ENCODE measurements around the gene PELI2. TPM values are rescaled to one million over a fixed set of nuclear protein-coding genes. Genes with fewer than 3 reads are reported as not detected.

PELI2 gene
- total RNA-seq, 3 donors from 2014 or later = 14.3 to 33.4 (median 30.8) TPM

DNA sequence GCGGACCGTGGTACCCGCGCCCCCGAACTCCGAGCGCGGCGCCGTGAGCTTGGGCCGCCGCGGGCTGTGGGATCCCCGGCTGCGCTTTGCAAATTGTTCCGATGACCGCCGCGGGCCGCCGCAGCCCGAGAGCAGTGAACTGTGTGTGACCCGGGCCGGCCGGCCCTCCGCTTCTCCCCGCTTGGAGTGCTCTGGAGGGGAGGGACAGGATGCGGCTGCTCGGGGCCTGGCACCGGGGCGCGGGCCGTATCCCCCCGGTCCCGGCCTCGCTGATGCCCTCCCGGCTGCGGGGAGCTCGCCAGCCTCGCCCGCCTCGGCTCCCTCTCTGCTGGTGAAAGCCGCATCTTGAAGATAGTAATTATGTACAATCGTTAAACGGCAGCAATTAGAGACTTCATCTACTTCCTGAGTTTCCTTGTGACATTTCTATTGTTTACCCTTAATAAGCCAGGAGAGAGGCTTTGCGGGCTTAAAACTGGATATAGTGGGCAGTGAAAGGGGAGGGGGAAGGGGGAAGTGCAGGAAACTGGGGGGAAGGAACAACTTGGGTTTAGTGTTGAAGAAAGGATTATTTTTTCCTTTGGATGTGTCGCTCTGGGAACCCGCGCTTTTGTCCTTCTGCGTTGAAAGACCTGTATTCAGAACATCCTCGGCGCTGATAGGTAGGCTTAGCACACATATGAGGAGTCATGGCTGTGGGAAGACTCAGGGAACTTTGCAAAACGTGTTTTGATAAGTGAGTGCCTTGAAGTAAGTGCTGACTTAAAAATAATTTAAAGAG lies 1.2 kb downstream of the PELI2 start:
- peak in 2 of 3 donors; percentile 41 to 71 for DNase-seq
- peak; percentile 53 for ATAC-seq
- intact Hi-C loops (cut with DNase I, micrococcal nuclease) = no loop called here
- Histone ChIP-seq H3K4me1 (ENCODE audit: low read depth) (peaks cover 11% of the 10 kb centered on the region), H3K36me3 (ENCODE audit: low read depth) (no peaks in the 10 kb centered on the region), H3K9me3 (no peaks in the 10 kb centered on the region), H3K4me3 (peak overlapping the region; percentile 81)
- TF ChIP-seq, protein P1, sequence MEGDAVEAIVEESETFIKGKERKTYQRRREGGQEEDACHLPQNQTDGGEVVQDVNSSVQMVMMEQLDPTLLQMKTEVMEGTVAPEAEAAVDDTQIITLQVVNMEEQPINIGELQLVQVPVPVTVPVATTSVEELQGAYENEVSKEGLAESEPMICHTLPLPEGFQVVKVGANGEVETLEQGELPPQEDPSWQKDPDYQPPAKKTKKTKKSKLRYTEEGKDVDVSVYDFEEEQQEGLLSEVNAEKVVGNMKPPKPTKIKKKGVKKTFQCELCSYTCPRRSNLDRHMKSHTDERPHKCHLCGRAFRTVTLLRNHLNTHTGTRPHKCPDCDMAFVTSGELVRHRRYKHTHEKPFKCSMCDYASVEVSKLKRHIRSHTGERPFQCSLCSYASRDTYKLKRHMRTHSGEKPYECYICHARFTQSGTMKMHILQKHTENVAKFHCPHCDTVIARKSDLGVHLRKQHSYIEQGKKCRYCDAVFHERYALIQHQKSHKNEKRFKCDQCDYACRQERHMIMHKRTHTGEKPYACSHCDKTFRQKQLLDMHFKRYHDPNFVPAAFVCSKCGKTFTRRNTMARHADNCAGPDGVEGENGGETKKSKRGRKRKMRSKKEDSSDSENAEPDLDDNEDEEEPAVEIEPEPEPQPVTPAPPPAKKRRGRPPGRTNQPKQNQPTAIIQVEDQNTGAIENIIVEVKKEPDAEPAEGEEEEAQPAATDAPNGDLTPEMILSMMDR (IDR thresholded peaks at IDR 0.05) = no peak

DNA sequence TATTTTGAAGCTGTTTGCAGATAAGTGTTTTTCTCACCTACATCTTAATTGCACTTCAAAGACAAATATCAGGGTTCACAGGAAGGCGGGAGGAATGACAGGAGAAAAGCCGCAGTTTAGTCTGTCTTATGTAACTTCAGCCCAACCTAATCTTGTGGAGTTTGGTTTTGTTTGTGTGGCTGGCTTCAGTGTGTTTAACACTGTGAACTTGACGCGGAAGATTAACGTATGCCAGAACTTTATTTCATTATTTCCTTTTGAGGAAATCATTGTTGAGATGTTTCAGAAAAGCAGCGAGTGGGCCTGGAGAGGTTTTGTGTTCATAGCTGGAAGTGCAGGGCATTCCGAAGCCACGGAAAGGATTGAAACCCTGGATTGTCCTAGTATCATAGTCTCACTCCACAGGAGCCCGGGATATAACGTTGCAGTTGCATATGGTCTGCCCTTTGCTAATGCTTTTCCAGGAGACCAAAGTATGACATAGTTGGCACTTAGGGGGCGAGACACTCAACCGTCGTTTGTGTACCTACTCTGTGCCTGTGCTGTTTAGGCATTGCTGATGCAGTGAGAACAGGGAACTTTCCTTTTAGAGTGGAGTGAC lies 2.0 kb downstream of the PELI2 start:
- Histone ChIP-seq H3K4me3 (no peak overlapping the region), H3K4me1 (ENCODE audit: low read depth) (peaks cover 11% of the 10 kb centered on the region), H3K9me3 (no peaks in the 10 kb centered on the region), H3K36me3 (ENCODE audit: low read depth) (no peaks in the 10 kb centered on the region)
- ATAC-seq (peak; percentile 21), DNase-seq (peak in 1 of 3 donors; percentile 24)
- intact Hi-C loops (cut with DNase I, micrococcal nuclease) = loop anchor here in 1 of 2 donors (10.0 kb wide), 1 partner anchor 215 kb away; no protein-coding TSS in a partner anchor
- TF ChIP-seq, protein P1 (IDR thresholded peaks at IDR 0.05) = no peak

DNA sequence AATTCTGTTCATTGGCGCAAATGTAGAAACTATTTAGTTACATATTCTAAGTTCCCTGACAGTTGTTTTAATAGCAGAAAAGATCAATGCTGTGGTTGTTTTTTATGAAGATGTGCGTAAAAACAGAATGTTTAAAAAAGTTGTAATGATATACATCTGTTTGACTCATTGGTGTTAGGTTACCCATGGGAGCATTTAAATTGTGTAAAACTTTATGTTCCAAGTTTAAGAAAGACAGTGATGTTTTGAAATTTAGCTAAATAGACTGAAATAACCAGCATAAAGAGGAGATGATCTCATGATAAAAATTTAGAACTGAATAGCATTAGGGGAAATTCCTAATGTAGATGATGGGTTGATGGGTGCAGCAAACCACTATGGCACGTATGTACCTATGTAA lies 3.6 kb downstream of the PELI2 start:
- intact Hi-C loops (cut with DNase I, micrococcal nuclease) = loop anchor here in 1 of 2 donors (10.0 kb wide), 1 partner anchor 213 kb away; no protein-coding TSS in a partner anchor
- ATAC-seq (no peak), DNase-seq (no peak)
- H3K4me1 ChIP-seq (ENCODE audit: low read depth) = peaks cover 11% of the 10 kb centered on the region
- no peak overlapping the region for H3K4me3 ChIP-seq
- TF ChIP-seq, protein P1 (IDR thresholded peaks at IDR 0.05) = no peak
- no peaks in the 10 kb centered on the region for H3K9me3 ChIP-seq
- H3K36me3 ChIP-seq (ENCODE audit: low read depth) = no peaks in the 10 kb centered on the region

DNA sequence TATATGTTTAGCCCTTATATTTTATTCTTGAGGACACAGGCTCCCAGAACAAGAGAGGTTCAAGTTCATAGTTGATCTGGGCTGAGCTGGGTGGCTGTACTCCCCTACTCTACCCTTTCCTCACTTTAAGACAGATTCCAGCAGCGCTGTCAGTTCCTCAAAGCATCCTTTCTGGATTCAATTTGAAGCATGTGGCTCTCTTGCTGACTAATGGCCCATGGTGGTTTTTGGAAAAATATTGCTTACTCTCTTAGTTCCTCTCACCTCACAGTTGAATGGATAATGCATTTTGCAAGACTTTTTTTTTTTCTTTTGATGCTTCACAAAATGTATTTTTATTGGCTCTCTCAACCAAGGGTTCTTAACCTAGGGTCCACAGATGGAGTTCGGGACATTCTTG lies 4.1 kb downstream of the PELI2 start:
- Histone ChIP-seq H3K9me3 (no peaks in the 10 kb centered on the region), H3K36me3 (ENCODE audit: low read depth) (no peaks in the 10 kb centered on the region), H3K4me3 (no peak overlapping the region), H3K4me1 (ENCODE audit: low read depth) (peaks cover 11% of the 10 kb centered on the region)
- no peak for ATAC-seq
- intact Hi-C loops (cut with DNase I, micrococcal nuclease) = loop anchor here in 1 of 2 donors (10.0 kb wide), 1 partner anchor 212 kb away; no protein-coding TSS in a partner anchor
- TF ChIP-seq, protein P1 (IDR thresholded peaks at IDR 0.05) = no peak
- no peak for DNase-seq

DNA sequence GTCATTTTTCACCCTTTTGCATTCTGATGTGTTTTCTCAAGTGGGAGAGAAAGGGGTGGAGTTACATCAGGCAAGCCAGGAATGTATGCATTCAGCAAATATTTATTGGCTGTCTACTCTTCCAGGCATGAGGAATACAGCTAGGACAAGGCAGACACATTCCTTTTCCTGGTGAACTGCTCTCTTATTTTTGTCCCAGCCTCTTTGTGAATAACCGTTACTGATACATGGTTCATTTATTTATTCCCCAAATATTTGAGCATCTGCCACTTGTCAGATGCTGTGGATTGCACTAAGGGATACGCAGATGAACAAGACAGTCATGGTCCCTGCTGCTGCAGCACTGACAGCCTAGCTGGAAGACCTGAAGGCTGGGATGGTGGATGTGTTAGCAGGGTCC lies 6.1 kb downstream of the PELI2 start:
- no peaks in the 10 kb centered on the region for H3K36me3 ChIP-seq (ENCODE audit: low read depth)
- no peaks in the 10 kb centered on the region for H3K9me3 ChIP-seq
- intact Hi-C loops (cut with DNase I, micrococcal nuclease) = loop anchor here in 1 of 2 donors (10.0 kb wide), 1 partner anchor 210 kb away; no protein-coding TSS in a partner anchor
- ATAC-seq (no peak), DNase-seq (no peak)
- TF ChIP-seq, protein P1 (IDR thresholded peaks at IDR 0.05) = no peak
- peaks cover 11% of the 10 kb centered on the region for H3K4me1 ChIP-seq (ENCODE audit: low read depth)
- H3K4me3 ChIP-seq = no peak overlapping the region

All from mucosa of descending colon (tissue), 3 donors.